Measurements from ENCODE around the gene L2HGDH. TPM values are rescaled to one million over a fixed set of nuclear protein-coding genes. Genes with fewer than 3 reads are reported as not detected.

The L2HGDH gene
- total and polyA plus RNA-seq, 9 of the 15 experiments (the other 6 are each of a cell fraction or from before 2014, with no cell fraction given): 1.7 to 16.1 (median 10.5) TPM

GRCh38 chr14:50321009-50321660 is 9.1 kb upstream of the L2HGDH start (continued):
- TF ChIP-seq ZNF318 (IDR thresholded peaks at IDR 0.05; ENCODE audit: borderline replicate concordance in 1 of 2, low read depth in 1 of 2) (peak in 1 of 2 experiments; percentile 48; a peak in 1 of 4 replicates), CBFB (CRISPR knock-in tag; IDR thresholded peaks at IDR 0.05) (no peak), FOXP4 (CRISPR knock-in tag; IDR thresholded peaks at IDR 0.05; ENCODE audit: borderline replicate concordance) (no peak), SP2 (IDR thresholded peaks at IDR 0.05; ENCODE audit: extremely low read depth, low read depth, low read length, poor library complexity, severe bottlenecking) (no peak), SAFB2 (IDR thresholded peaks at IDR 0.05; ENCODE audit: borderline replicate concordance, low read depth, low read length, severe bottlenecking) (no peak), FOXK1 (CRISPR knock-in tag; IDR thresholded peaks at IDR 0.05; ENCODE audit: borderline replicate concordance) (no peak), SNAPC5 (CRISPR knock-in tag; IDR thresholded peaks at IDR 0.05) (no peak)
